GM21723 (cell line): ENCODE measurements around the gene URI1.
A peak's percentile ranks its signal among the peaks of the same experiment; 100 is the strongest.
"Not testable (repeated sequence)": the region's sequence is repeated elsewhere in the genome, so short reads cannot be mapped to it uniquely, and the experiment has no call there.

Experiments
- ATAC-seq: cut with Tn5 transposase; IDR thresholded peaks from one replicate; pipeline ENCODE4 v1.9.1; 2021; ENCODE audit warnings: mild to moderate bottlenecking, moderate library complexity; ENCODE audit not compliant: unreplicated experiment

Gene URI1

DNA sequence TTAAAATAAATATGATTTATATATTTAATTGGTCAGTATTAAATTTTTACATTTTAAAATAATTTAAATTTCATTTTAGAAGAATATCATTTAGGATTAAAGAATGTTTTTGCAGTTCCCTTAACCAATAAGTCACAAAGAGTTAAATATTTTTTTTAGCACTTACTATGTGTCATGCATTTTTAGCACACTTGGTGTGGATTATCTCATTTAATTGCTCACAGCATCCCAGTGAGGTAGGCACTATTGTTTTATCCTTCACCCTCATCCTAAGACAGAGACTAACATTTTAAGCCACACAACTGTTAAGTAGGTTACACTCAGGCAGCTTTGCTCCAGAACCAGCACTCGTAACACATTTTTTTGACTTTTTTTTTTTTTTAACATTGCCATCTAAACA, 78.2 kb downstream of the URI1 start:
- no peak for ATAC-seq

DNA sequence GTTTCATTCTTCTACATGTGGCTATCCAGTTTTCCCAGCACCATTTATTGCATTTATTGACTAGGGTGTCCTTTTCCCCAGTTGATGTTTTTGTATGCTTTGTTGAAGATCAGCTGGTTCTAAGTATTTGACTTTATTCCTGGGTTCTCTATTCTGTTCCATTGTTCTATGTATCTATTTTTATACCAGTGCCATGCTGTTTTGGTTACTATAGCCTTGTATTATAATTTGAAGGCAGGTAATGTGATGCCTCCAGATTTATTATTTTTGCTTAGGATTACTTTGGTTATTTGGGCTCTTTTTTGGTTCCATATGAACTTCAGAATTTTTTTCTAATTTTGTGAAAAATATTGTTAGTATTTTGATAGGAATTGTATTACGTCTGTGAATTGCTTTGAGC, 80.6 kb downstream of the URI1 start:
- no peak for ATAC-seq

DNA sequence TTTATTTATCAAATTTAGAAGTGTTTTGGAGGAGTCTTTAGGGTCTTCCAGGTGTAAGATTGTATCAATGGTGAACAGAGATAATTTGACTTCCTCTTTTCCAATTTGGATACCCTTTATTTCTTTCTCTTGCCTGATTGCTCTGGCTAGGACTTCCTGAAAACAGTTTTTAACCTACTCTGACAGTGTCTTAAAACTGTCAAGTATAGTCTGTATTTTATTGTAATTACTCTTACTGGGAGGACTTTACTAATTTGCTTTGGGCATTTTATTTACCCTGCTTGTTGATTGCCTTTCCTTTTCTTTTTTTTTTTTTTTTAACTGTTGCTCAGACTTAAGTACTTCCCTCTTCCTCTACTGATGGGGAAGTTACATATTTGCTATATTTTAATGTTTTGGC, 81.3 kb downstream of the URI1 start:
- no peak for ATAC-seq

DNA sequence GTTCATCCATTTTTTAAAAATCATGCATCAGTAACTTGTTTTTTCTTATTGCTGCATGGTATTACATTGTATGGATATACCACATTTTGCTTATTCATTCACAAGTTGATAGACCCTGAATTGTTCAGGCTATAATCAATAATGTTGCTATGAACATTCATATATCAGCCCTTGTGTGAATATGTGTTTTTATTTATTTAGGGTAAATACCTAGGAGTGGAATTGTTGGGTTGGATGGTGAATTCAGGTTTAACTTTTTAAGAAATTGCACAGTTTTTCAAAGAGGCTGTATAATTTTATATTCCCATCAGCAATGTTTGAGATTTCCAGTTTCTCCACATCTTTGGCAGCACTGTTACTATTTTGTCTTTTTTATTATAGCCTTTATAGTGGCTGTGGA, 82.1 kb downstream of the URI1 start:
- ATAC-seq: no peak

DNA sequence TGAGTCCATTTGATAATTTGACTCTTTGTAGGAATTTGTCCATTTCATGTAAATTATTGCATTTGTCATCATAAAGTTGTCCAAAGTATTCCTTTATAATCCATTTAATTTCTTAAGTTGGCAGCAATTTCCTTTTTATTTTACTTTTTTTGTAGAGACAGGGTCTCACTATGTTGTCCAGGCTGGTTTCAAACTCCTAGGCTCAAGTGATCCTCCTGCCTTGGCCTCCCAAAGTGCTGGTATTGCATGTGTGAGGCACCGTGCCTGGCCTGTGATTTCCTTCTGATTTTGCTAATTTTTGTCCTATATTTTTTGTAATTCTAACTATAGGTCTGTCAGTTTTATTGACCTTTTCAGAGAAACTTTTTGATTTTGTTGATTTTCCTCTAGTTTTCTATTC, 84.9 kb downstream of the URI1 start:
- no peak for ATAC-seq

DNA sequence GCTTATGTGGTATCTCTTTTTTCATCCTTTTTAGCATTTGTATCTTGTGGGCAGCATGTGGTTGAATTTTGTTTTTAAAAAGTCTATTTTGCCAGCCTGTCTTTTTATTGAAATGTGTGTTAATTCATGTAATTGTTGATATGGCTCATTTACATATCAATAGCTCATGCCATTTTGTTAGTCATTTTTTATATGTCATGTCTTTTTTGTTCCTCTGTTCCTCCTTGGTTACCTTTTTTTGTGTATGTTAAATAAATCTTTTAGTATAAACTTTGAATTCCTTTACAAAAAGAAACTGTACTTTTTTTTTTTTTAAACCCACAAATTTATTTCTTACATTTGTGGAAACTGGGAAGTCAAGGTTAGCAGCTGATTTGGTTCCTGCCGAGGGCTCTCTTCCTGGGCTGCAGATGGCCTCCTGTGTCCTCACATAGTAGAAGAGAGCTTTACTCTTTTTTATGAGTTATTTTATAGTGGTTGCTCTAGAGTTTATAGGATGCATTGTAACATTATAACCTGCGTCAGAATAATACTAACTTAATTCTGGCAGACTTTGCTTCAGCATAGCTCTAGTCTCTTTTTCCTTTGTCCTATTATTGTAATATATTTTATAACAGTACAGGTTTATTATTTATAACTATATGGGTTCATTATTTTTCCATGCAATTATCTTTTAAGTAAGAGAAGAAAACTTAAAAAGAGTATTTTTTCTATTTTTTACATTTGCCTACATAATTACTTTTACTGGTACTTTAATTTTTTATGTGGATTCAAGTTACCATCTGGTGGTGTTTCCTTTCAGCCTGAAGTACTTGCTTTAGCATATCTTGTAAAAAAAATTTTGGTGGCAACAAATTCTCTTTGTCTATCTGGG, 86.3 kb downstream of the URI1 start:
- no peak for ATAC-seq

DNA sequence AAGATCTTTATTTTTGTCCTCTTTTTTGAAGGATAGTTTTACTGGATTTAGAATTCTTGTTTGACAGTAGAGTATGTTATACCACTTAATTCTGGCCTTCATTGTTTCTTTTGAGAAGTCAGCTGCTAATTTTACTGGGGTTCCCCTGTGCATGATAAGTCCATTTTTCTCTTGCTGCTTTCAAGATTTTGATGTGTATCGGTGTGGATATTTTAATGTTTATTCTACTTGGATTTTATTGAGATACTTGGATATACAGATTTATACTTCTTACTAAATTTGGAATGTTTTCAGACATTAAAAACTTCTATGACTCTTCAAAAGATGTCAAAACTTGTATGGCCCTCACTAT, 86.9 kb downstream of the URI1 start:
- no peak for ATAC-seq

DNA sequence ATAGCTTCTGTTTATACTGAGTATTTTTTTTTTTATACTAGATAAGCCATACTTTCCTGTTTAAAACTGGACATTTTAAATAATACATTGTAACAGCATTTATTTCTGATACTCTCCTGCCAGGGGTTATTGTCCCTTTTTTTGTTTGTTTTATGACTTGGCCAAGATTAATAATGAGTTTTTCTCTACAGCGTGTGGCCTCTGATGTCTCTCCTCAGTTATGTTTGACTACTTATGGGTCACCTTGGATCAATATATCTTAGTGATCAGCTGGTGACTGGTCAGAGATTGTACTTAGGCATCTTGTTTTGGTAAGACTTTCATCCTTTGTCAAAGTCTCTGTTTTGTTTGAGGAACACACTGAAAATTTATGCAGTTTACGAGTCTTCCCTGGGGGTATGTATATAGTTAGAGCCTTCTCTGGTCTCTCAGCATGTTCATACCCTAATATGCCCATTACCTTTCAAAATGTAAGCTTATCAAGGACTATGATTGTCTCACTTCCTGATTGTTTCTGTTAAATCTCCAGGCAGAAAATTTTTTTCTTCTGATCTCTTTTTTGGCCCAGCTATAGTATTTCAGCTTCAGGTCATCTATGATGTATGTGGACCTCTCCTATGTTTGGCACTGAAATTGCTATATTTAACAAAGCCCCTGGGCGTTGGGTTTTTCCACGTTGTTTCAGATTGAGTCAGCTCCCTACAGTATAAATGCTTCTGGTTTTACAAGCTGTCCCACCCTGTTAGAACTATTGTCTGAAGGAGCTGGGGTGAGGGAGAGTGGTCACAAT, 87.9 kb downstream of the URI1 start:
- peak; percentile 91 for ATAC-seq

DNA sequence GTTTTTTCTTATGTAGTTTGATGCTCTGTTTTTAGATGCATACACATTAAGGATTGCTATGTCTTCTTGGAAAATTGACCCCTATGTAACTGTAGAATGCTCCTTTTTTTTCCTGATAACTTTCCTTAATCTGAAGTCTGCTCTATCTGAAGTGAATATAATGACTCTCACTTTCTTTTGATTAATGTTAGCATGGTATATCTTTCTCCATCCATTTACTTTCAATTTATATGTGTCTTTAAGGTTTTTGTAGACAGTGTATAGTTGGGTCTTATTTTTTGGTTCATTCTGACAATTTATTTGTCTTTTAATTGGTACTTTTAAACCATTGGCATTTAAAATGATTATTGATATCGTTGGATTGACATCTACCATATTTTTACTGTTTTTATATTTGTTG, 92.3 kb downstream of the URI1 start:
- ATAC-seq: no peak

DNA sequence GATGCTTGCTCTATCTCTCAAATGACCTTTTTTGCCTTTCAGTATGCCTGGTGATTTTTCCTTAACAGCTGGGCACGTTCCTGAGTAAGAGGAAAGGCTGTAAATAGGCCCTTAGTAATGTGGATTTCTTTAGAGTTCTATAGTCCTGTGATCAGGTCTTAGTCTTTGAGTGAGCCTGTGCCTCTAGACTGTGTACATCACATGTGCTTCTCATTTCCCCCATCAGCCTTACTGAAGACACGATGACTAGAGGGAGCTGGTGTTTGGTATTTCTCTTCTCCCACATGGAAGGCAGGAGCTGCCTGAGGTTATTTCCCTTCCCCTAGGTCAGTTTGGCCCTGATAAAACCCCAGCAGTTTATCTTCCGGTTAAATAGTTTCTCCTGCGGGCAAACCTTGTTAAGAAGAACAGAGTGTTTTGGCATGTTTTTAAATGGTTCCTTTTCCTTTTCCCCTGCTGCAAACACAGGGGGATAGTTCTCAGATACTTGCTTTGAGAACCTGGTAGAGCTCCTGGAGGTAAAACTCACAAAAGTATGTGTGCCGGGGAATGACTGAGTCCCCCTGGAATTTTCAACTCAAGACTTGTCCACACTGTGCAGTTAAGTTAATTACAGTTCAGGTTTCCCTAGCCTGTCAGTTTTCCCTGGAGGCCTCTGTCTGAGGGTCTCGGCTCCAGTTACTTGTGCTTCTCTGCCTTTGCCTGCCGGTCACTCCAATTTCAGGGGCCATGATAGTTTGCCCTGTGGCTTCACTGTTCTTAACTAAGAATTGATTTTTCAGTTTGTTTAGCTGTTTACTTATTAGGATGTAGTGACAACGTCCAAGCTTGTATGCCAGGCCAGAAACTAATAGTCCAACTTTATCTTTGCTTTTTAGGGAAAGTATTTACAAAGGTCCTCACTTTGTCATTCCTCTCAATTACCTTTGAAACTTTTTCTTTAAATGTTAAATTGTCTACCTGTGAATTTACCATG, 94.4 kb downstream of the URI1 start:
- ATAC-seq: no peak

DNA sequence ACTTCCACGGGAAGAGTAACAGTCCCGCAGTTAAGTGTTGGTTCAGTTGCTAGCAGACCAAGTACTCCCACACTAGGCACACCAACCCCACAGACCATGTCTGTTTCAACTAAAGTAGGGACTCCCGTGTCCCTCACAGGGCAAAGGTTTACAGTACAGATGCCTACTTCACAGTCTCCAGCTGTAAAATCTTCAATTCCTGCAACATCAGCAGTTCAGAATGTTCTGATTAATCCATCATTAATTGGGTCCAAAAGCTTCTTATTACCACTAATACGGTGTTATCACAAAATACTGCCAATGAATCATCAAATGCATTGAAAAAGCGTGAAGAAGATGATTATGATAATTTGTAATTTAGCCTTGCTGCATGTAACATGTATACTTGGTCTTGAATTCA, 95.8 kb downstream of the URI1 start:
- ATAC-seq: no peak

DNA sequence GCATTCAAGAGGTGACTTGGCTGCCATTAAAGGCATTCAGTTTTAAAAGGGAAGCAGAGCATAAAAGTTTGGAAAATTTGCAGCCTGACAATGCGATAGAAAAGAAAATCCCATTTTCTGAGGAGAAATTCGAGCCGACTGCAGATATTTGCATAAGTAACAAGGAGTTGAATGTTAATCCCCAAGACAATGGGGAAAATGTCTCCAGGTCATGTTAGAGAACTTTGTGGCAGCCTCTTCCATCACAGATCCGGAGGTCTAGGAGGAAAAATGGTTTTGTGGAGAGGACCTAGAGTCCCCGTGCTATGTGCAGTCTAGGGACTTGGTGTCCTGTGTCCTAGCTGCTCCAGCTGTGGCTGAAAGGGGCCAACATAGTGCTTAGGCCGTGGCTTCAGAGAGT, 99.9 kb downstream of the URI1 start:
- ATAC-seq: not testable (repeated sequence)

DNA sequence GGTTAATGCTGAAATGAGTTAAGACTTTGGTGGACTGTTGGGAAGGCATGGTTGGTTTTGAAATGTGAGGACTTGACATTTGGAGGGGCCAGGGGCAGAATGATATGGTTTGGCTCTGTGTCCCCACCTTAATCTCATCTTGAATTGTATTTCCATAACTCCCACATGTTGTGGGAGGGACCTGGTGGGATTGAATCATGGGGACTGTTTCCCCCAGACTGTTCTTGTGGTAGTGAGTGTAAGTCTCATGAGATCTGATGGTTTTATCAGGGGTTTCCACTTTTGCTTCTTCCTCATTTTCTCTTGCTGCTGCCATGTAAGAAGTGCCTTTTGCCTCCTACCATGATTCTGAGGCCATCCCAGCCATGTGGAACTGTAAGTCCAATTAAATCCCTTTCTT, 101.0 kb downstream of the URI1 start:
- not testable (repeated sequence) for ATAC-seq

DNA sequence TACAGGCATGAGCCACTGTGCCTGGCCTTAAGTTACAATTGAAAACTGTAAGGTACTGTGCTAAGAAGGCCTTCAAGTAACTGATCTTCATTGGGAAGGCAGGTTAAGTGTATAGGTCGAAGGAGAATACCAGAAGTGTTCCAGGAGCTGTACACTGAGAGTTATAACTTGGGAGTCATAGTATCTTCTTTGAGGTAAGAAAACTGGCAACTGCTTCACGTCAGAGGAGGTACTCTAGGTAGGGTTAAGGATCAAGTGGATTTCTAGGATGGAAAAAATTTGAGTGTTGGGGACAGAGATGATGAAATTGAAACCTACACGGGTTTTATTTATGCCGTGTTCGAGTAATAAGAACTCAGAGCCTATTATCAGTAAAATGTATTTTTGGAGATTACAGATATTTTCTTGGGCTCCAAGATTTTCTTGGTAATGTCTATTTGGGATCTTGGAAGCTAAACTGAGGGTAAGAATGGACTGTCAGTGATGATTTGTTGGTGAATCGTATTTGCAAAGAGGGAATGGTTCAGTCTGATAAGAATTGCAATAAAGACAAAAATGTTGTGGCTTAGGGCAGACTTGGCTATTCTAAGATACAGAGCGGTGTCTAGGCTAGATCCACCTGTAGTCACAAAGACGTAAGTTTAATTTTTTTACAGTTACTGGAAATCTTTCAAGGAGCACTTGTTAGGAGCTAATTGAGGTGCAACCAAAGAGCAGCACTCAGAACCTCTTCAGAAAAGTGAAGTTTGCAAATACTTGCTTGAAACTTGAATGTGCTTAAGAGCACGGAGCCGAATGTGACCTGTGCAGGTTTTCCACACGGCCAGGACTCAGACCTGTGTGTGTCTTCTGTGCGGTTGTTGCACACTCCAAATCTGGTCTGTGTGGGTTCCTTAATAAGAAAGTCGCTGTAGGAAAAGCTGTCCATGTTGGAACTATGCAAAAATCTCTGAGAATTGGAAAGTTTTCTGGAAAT, 102.5 kb downstream of the URI1 start:
- ATAC-seq: no peak

DNA sequence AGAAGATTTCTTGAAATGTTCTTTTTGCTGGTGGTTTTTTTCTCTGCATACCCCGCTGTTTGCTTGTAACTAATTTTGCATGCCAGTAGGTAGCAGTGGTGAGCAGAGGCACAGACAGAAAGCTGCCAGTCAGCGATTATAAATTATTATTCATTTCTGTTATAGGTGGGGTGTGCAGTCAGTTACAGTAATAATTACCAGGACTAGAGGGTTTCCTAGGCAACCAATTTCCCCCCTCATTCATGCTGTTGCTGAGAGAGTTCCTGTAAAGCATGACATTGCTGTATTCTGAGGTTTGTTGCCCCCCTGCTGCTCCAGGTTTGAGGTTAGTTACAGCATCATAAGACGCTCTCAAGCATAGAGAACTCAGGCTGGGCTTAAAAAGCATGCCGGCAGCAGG, 104.5 kb downstream of the URI1 start:
- no peak for ATAC-seq

DNA sequence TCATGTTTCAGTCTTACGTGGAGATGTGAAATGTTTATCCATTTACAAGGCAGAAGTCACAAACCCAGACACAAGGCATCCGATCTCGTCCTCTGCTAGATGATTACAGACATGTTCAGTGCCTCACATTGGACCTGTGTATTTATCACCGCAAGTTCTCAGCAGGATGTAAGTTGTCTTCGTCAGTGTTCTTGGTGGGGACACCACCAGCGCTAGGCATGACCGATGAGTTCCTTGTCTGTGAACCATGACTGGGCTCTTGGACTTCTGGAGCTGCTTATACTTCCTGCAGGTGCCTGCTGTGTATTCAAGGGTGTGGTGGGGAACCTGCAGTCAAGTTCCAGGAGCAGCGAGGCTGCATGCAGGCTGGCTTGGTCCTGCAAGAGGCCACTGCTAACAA, 105.4 kb downstream of the URI1 start:
- ATAC-seq: no peak

DNA sequence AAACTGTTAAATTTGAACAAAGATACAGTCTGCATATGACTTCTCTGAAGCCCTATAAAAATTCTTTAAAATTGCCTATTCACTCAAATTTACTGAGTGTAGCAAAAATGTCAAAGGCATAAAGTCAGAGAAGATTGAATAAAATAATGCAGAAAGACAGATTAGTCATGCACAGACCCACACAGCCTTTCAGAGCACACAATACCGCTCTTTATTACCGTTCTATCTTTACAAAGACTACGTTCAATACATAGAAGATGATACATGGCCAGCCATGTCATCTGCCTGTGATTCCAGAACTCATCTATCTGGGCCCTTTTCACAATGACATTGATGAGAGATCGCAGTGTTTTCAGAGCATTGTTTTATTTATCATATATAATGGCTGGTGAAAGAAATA, 107.2 kb downstream of the URI1 start:
- ATAC-seq: no peak

DNA sequence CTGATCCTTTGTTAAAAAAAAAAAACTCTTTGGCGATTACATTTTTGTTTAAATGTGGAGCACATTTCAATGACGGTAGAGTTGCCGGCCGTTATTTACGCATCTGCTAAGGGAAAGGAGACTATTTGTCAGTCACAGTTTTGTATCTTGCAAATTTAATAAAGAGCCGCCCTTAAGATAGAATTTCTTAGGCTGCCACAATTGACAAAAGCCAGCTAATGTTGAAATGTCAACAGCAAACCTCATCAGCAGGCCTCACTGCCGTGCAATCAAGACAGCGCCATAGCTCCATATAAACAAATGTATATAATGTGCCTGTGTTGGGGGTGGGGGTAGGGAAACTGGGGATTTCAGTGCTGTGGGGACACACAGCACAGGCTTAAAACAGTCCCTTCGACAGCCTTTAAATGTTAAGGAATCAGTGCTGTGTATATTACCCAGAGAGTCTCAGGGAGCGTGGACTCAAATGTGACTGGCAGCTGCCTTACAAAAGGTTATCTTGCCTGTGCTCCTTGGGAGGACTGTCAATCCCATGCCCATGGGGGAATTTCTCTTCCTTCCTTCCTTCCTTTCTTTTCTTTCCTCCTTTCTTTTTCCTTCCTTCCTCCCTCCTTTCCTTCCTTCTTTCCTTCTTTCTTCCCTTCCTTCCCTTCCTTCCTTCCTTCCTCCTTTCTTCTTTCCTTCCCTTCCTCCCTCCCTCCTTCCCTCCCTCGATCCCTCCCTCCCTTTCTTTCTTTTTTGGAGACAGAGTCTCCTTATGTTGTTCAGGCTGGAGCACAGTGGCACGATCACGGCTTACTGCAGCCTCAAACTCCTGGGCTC, 108.0 kb downstream of the URI1 start:
- no peak for ATAC-seq
